ENCODE results near the gene ARL16.

Gene ARL16

GRCh38 chr17:81690549-81690948 lies 7.0 kb upstream of the ARL16 start:
- in situ Hi-C loops (cut with MboI; ENCODE audit: low sequenced_read_pairs, unreplicated experiment): no loop called here
- no peak for DNase-seq (ENCODE audit: low spot score)
- no peak for TF ChIP-seq CTCF (IDR thresholded peaks at IDR 0.05; ENCODE audit: borderline replicate concordance, control extremely low read depth, extremely low read depth, insufficient read depth, missing control alignments)

- in situ Hi-C loops (cut with MboI; ENCODE audit: low sequenced_read_pairs, unreplicated experiment): no loop called here
These were observed 6.5 kb upstream of the ARL16 start for GRCh38 chr17:81690066-81690465.

GRCh38 chr17:81688616-81689015 lies 5.0 kb upstream of the ARL16 start:
- no peak for TF ChIP-seq CTCF (IDR thresholded peaks at IDR 0.05; ENCODE audit: borderline replicate concordance, control extremely low read depth, extremely low read depth, insufficient read depth, missing control alignments)
- DNase-seq (ENCODE audit: low spot score): no peak
- in situ Hi-C loops (cut with MboI; ENCODE audit: low sequenced_read_pairs, unreplicated experiment): no loop called here

More at GRCh38 chr17:81690066-81690465, 6.5 kb upstream of the ARL16 start:
- DNase-seq (ENCODE audit: low spot score): no peak
- no peak for TF ChIP-seq CTCF (IDR thresholded peaks at IDR 0.05; ENCODE audit: borderline replicate concordance, control extremely low read depth, extremely low read depth, insufficient read depth, missing control alignments)

GRCh38 chr17:81687770-81688541 lies 4.4 kb upstream of the ARL16 start:
- DNase-seq (ENCODE audit: low spot score): no peak
- in situ Hi-C loops (cut with MboI; ENCODE audit: low sequenced_read_pairs, unreplicated experiment): no loop called here
- TF ChIP-seq CTCF (IDR thresholded peaks at IDR 0.05; ENCODE audit: borderline replicate concordance, control extremely low read depth, extremely low read depth, insufficient read depth, missing control alignments): no peak

DNA sequence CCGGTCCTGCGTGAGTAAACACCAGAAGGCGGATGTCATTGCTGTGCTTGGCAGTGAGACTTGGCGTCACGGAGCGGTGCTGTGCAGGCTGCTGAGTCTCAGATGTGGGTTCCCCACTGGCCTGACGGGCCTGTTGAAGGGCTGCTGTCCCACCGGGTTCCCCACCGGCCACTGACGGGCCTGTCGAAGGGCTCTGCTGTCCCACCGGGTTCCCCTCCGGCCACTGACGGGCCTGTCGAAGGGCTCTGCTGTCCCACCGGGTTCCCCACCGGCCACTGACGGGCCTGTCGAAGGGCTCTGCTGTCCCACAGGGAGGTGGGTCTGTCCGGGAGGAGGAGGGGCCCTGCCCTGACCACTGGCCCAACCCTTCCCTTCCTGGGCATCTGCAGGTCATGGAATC lies 3.0 kb upstream of the ARL16 start:
- no peak for DNase-seq (ENCODE audit: low spot score)
- in situ Hi-C loops (cut with MboI; ENCODE audit: low sequenced_read_pairs, unreplicated experiment): no loop called here
- no peak for TF ChIP-seq CTCF (IDR thresholded peaks at IDR 0.05; ENCODE audit: borderline replicate concordance, control extremely low read depth, extremely low read depth, insufficient read depth, missing control alignments)

DNA sequence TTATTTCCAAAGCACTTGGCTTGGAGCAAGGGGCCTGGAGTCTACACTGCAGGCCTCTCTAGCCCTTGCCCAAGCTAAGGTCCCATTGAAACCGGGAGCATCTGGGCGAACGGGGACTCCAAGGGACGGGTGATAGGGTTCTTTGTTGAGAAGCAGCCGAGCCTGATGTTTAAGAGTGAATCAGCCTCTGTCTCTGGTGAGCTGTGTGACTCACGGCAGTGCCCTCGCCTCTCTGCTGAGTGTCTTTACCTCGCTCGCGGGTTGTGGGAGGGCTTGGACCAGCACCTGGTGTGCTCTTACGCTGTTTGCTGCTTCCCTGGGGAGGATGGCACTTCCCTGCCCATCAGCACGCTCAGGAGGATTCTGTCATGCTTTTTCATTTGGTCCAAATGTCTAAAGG lies 1.5 kb upstream of the ARL16 start:
- TF ChIP-seq CTCF (IDR thresholded peaks at IDR 0.05; ENCODE audit: borderline replicate concordance, control extremely low read depth, extremely low read depth, insufficient read depth, missing control alignments): no peak
- in situ Hi-C loops (cut with MboI; ENCODE audit: low sequenced_read_pairs, unreplicated experiment): no loop called here
- no peak for DNase-seq (ENCODE audit: low spot score)

All from GM13976 (cell line).